Motor neuron (in vitro differentiated cells): Measurements from ENCODE around the gene COL23A1. TPM values are rescaled to one million over a fixed set of nuclear protein-coding genes. Genes with fewer than 3 reads are reported as not detected.
"Not testable (repeated sequence)": the region's sequence is repeated elsewhere in the genome, so short reads cannot be mapped to it uniquely, and the experiment has no call there.

Source experiments
- ATAC-seq, 8 experiments: fragments of 200-7000 bp; cut with Tn5 transposase; replicated peaks in 6 of 8; 2 replicates each; pipeline ENCODE4 v1.8.0; 2021; ENCODE audit warnings: mild to moderate bottlenecking in 8 of 8, moderate library complexity in 8 of 8
- H3K27ac ChIP-seq, 2 donors: fragments of 250-450 bp; sonication (Bioruptor Pico); 2 replicates each; pipeline ENCODE4 v1.9.0; 2021; ENCODE audit warnings: antibody characterized with exemption in 2 of 2, mild to moderate bottlenecking in 2 of 2, moderate library complexity in 1 of 2
- H3K4me1 ChIP-seq, 2 donors: fragments of 250-450 bp; sonication (Bioruptor Pico); replicated peaks in 1 of 2; 2 replicates each; pipeline ENCODE4 v1.6.1; 2021; ENCODE audit warnings: antibody characterized with exemption in 2 of 2, mild to moderate bottlenecking in 2 of 2, moderate library complexity in 1 of 2
- H3K4me3 ChIP-seq, 5 donors: fragments of 250-450 bp; sonication (Bioruptor Pico); 2 replicates each; pipeline ENCODE4 v1.9.0; 2021; ENCODE audit warnings: antibody characterized with exemption in 5 of 5, mild to moderate bottlenecking in 5 of 5, moderate library complexity in 4 of 5
- WGBS, 10 experiments: fragments of 450-650 bp; shearing (Covaris generic); methylation state at CpG; one replicate each; pipeline ENCODE4 v1.0.0; 2022; 5-methylcytosine and 5-hydroxymethylcytosine counted together
- in situ Hi-C, 9 experiments: fragments of 400-800 bp; cut with MboI; loops; one replicate each; pipeline ENCODE4 v1.15.0; 2021; ENCODE audit warnings: low sequenced_read_pairs in 9 of 9, low pct_unique_long_range_greater_than_20kb in 2 of 9; ENCODE audit not compliant: unreplicated experiment in 9 of 9
- total RNA-seq, 8 experiments: library from RNA; unstranded; fragments of 300-600 nt; gene quantifications; 2 replicates each; pipeline versions ENCODE4 v1.2.3 to v1.2.4, GENCODE V29; 2022

COL23A1 gene
- total RNA-seq, 8 experiments from 2014 or later, result 0.10 to 10.8 (median 0.20) TPM

GRCh38 chr5:178499352-178499751 is 90.8 kb downstream of the COL23A1 start:
- no peak for ATAC-seq
- Histone ChIP-seq H3K4me3 (no peak overlapping the region), H3K27ac (no peak overlapping the region), H3K4me1 (no peaks in the 10 kb centered on the region)
- WGBS, 10 experiments, result 37 to 100% (median 75%) methylated on average over 1 to 6 of the region's 6 CpGs; no CpG with 5 or more reads in 1 of the 10 experiments
- in situ Hi-C loops, result no loop called here

GRCh38 chr5:178496642-178497041 is 93.6 kb downstream of the COL23A1 start:
- no peak overlapping the region for H3K27ac ChIP-seq
- in situ Hi-C loops, result no loop called here
- WGBS, 10 experiments, result 0 to 88% (median 50%) methylated on average over 1 of the region's 1 CpG; no CpG with 5 or more reads in 5 of the 10 experiments
- H3K4me1 ChIP-seq, result no peaks in the 10 kb centered on the region
- peak in 1 of 8 experiments; percentile 58 for ATAC-seq
- H3K4me3 ChIP-seq, result no peak overlapping the region

- in situ Hi-C loops, result no loop called here
- WGBS, 10 experiments, result 38 to 100% (median 82%) methylated on average over 1 to 5 of the region's 5 CpGs; no CpG with 5 or more reads in 1 of the 10 experiments
- ATAC-seq, result peak in 3 of 8 experiments; percentile 19 to 77 (median 35)
Observed at GRCh38 chr5:178496214-178496613, 94.0 kb downstream of the COL23A1 start.

GRCh38 chr5:178495706-178496105 is 94.5 kb downstream of the COL23A1 start:
- no peak for ATAC-seq
- in situ Hi-C loops, result no loop called here
- Histone ChIP-seq H3K4me3 (no peak overlapping the region), H3K4me1 (no peaks in the 10 kb centered on the region), H3K27ac (no peak overlapping the region)
- WGBS, 10 experiments, result 18 to 100% (median 71%) methylated on average over 1 to 4 of the region's 4 CpGs; no CpG with 5 or more reads in 2 of the 10 experiments

More at GRCh38 chr5:178496214-178496613, 94.0 kb downstream of the COL23A1 start:
- no peak overlapping the region for H3K27ac ChIP-seq
- H3K4me1 ChIP-seq, result no peaks in the 10 kb centered on the region
- H3K4me3 ChIP-seq, result no peak overlapping the region

GRCh38 chr5:178492278-178492677 is 97.9 kb downstream of the COL23A1 start:
- H3K4me3 ChIP-seq, result no peak overlapping the region
- 43 to 100% (median 87%) methylated on average over 1 to 6 of the region's 10 CpGs; no CpG with 5 or more reads in 2 of the 10 experiments for WGBS, 10 experiments
- H3K4me1 ChIP-seq, result no peaks in the 10 kb centered on the region
- no peak for ATAC-seq
- in situ Hi-C loops, result no loop called here
- no peak overlapping the region for H3K27ac ChIP-seq

- no peak overlapping the region for H3K27ac ChIP-seq
- no peak overlapping the region for H3K4me3 ChIP-seq
- WGBS, 10 experiments, result 12 to 100% (median 75%) methylated on average over 1 to 9 of the region's 11 CpGs
- ATAC-seq, result no peak
- in situ Hi-C loops, result no loop called here
- H3K4me1 ChIP-seq, result no peaks in the 10 kb centered on the region
Observed at GRCh38 chr5:178490935-178491652, 99.1 kb downstream of the COL23A1 start.

- in situ Hi-C loops, result no loop called here
- ATAC-seq, result no peak
- 0 to 90% (median 50%) methylated on average over 1 to 2 of the region's 12 CpGs; no CpG with 5 or more reads in 6 of the 10 experiments for WGBS, 10 experiments
- Histone ChIP-seq H3K4me3 (no peak overlapping the region), H3K27ac (no peak overlapping the region), H3K4me1 (no peaks in the 10 kb centered on the region)
Observed at GRCh38 chr5:178489271-178489976, 100.8 kb downstream of the COL23A1 start.

GRCh38 chr5:178488696-178489095 is 101.5 kb downstream of the COL23A1 start:
- WGBS, 10 experiments, result 17 to 100% (median 78%) methylated on average over 1 to 6 of the region's 8 CpGs; no CpG with 5 or more reads in 3 of the 10 experiments
- H3K4me1 ChIP-seq, result no peaks in the 10 kb centered on the region
- H3K4me3 ChIP-seq, result no peak overlapping the region
- in situ Hi-C loops, result no loop called here
- no peak for ATAC-seq
- no peak overlapping the region for H3K27ac ChIP-seq

GRCh38 chr5:178487911-178488600 is 102.1 kb downstream of the COL23A1 start:
- WGBS, 10 experiments, result 59 to 90% (median 86%) methylated on average over 3 to 8 of the region's 9 CpGs; no CpG with 5 or more reads in 1 of the 10 experiments
- Histone ChIP-seq H3K4me1 (no peaks in the 10 kb centered on the region), H3K27ac (no peak overlapping the region), H3K4me3 (no peak overlapping the region)
- peak in 2 of 8 experiments; percentile 17 to 33 for ATAC-seq
- in situ Hi-C loops, result no loop called here

- in situ Hi-C loops, H3K27ac ChIP-seq, H3K4me1 ChIP-seq, H3K4me3 ChIP-seq, ATAC-seq: not testable (repeated sequence)
- WGBS, 10 experiments, result 11 to 95% (median 82%) methylated on average over 2 to 7 of the region's 10 CpGs; no CpG with 5 or more reads in 5 of the 10 experiments
Observed at GRCh38 chr5:178486878-178487512, 103.2 kb downstream of the COL23A1 start.

GRCh38 chr5:178486239-178486641 is 104.0 kb downstream of the COL23A1 start:
- H3K4me3 ChIP-seq, result no peak overlapping the region
- no peak overlapping the region for H3K27ac ChIP-seq
- H3K4me1 ChIP-seq, result no peaks in the 10 kb centered on the region
- 55 to 85% (median 77%) methylated on average over 8 to 16 of the region's 17 CpGs for WGBS, 10 experiments
- in situ Hi-C loops, result no loop called here
- no peak for ATAC-seq

GRCh38 chr5:178483620-178484019 is 106.6 kb downstream of the COL23A1 start:
- Histone ChIP-seq H3K4me1 (no peaks in the 10 kb centered on the region), H3K27ac (no peak overlapping the region), H3K4me3 (no peak overlapping the region)
- in situ Hi-C loops, result no loop called here
- WGBS, 10 experiments, result 8 to 100% (median 51%) methylated on average over 3 to 8 of the region's 9 CpGs; no CpG with 5 or more reads in 2 of the 10 experiments
- ATAC-seq, result peak in 1 of 8 experiments; percentile 18
